GM19043 (cell line): ENCODE results near the gene CENPVL3.
"Not testable (repeated sequence)": the region's sequence is repeated elsewhere in the genome, so short reads cannot be mapped to it uniquely, and the experiment has no call there.

Experiments used
- ATAC-seq: cut with Tn5 transposase; IDR thresholded peaks from one replicate; pipeline ENCODE4 v1.9.1; 2021; ENCODE audit warnings: low read depth; ENCODE audit not compliant: unreplicated experiment

Gene CENPVL3

GRCh38 chrX:51618241-51619155, at the start of gene CENPVL3:
Gene CENPVL3, minus strand, starts transcription at chrX:51618912. Its CDS starts 39 bp downstream, at chrX:51618873.
- ATAC-seq: not testable (repeated sequence)

- ATAC-seq: no peak
These were observed 47.3 kb upstream of the CENPVL3 start for GRCh38 chrX:51665981-51666380.

GRCh38 chrX:51643377-51643776, 24.7 kb upstream of the CENPVL3 start:
- no peak for ATAC-seq

- no peak for ATAC-seq
These were observed 22.8 kb upstream of the CENPVL3 start for GRCh38 chrX:51641421-51642021.

GRCh38 chrX:51636511-51636910, 17.8 kb upstream of the CENPVL3 start:
- not testable (repeated sequence) for ATAC-seq

GRCh38 chrX:51614353-51615012, 4.2 kb downstream of the CENPVL3 start:
- ATAC-seq: no peak

GRCh38 chrX:51608766-51609165, 9.9 kb downstream of the CENPVL3 start:
- ATAC-seq: no peak

GRCh38 chrX:51608126-51608525, 10.6 kb downstream of the CENPVL3 start:
- ATAC-seq: no peak

- ATAC-seq: no peak
These were observed 12.3 kb downstream of the CENPVL3 start for GRCh38 chrX:51606446-51606845.

GRCh38 chrX:51598899-51599298, 19.8 kb downstream of the CENPVL3 start:
- ATAC-seq: no peak

- ATAC-seq: no peak
These were observed 46.8 kb downstream of the CENPVL3 start for GRCh38 chrX:51571874-51572273.

- no peak for ATAC-seq
These were observed 49.2 kb downstream of the CENPVL3 start for GRCh38 chrX:51569561-51569960.

GRCh38 chrX:51568586-51568985, 50.1 kb downstream of the CENPVL3 start:
- no peak for ATAC-seq
